Neural progenitor cell (in vitro differentiated cells): ENCODE results near the gene SCFD2. TPM values are rescaled to one million over a fixed set of nuclear protein-coding genes. Genes with fewer than 3 reads are reported as not detected.

Source experiments
- DNase-seq: peaks from one replicate; pipeline ENCODE4 v3.0.0-alpha.2; 2016; ENCODE audit warnings: low spot score
- H2AFZ ChIP-seq: fragments of 200-600 bp; sonication (generic); replicated peaks from 2 replicates; pipeline ENCODE4 v1.6.1; 2016; ENCODE audit warnings: antibody characterized with exemption
- H3F3A ChIP-seq: fragments of 200-600 bp; sonication (generic); 2 replicates; pipeline ENCODE4 v1.6.1; 2016; ENCODE audit warnings: antibody characterized with exemption, low read depth
- H3K27ac ChIP-seq: fragments of 200-600 bp; sonication (generic); 2 replicates; pipeline ENCODE4 v1.5.1; 2016; ENCODE audit warnings: mild to moderate bottlenecking
- H3K27me3 ChIP-seq: fragments of 200-600 bp; sonication (generic); 2 replicates; pipeline ENCODE4 v1.6.1; 2016; ENCODE audit warnings: mild to moderate bottlenecking, moderate library complexity
- H3K36me3 ChIP-seq: fragments of 200-600 bp; sonication (generic); 2 replicates; pipeline ENCODE4 v1.5.1; 2016
- H3K4me1 ChIP-seq: fragments of 200-600 bp; sonication (generic); 2 replicates; pipeline ENCODE4 v1.6.1; 2016; ENCODE audit warnings: mixed run types
- H3K4me2 ChIP-seq: fragments of 200-600 bp; sonication (generic); 2 replicates; pipeline ENCODE4 v1.6.1; 2016
- H3K4me3 ChIP-seq: fragments of 200-600 bp; sonication (generic); 2 replicates; pipeline ENCODE4 v1.5.1; 2016
- H3K79me2 ChIP-seq: fragments of 200-600 bp; sonication (generic); 2 replicates; pipeline ENCODE4 v1.6.1; 2016; ENCODE audit warnings: low read depth
- H3K9ac ChIP-seq: fragments of 200-600 bp; sonication (generic); 2 replicates; pipeline ENCODE4 v1.6.1; 2016
- H3K9me3 ChIP-seq: fragments of 200-600 bp; sonication (generic); 2 replicates; pipeline ENCODE4 v1.5.1; 2016; ENCODE audit warnings: low read depth
- H4K20me1 ChIP-seq: fragments of 200-600 bp; sonication (generic); 2 replicates; pipeline ENCODE4 v1.6.1; 2016; ENCODE audit warnings: low read depth
- H3K27ac Mint-ChIP-seq: 3 replicates; pipeline ENCODE4 v1.8.0; 2021; ENCODE audit warnings: mixed read lengths
- H3K27me3 Mint-ChIP-seq: 2 replicates; pipeline ENCODE4 v1.8.0; 2022; ENCODE audit warnings: low read depth, mild to moderate bottlenecking, inconsistent platforms, moderate library complexity, mixed read lengths; ENCODE audit not compliant: insufficient read depth
- H3K36me3 Mint-ChIP-seq: 3 replicates; pipeline ENCODE4 v1.8.0; 2021; ENCODE audit warnings: mixed read lengths
- H3K4me1 Mint-ChIP-seq: 3 replicates; pipeline ENCODE4 v1.8.0; 2021; ENCODE audit warnings: mixed read lengths
- H3K4me3 Mint-ChIP-seq: 3 replicates; pipeline ENCODE4 v1.8.0; 2021; ENCODE audit warnings: mild to moderate bottlenecking, moderate library complexity, mixed read lengths
- H3K9me3 Mint-ChIP-seq: 3 replicates; pipeline ENCODE4 v1.8.0; 2020; ENCODE audit warnings: mixed read lengths
- EZH2 ChIP-seq: fragments of 200-600 bp; sonication (generic); IDR thresholded peaks from 2 replicates; pipeline ENCODE4 v1.6.1; 2017; ENCODE audit warnings: antibody characterized with exemption, mild to moderate bottlenecking, moderate library complexity
- EZH2phosphoT487 ChIP-seq: fragments of 200-600 bp; sonication (generic); IDR thresholded peaks from 2 replicates; pipeline ENCODE4 v1.6.1; 2017; ENCODE audit warnings: antibody characterized with exemption
- total RNA-seq: library from RNA; depleted of rRNA; stranded (reverse); fragments of >200 nt; gene quantifications from 2 replicates; pipeline ENCODE4 v1.2.3, GENCODE V29; 2015; ENCODE audit warnings: low replicate concordance
- TF ChIP-seq, protein P1 (sequence below): fragments of 200-600 bp; sonication (generic); IDR thresholded peaks from 2 replicates; pipeline ENCODE4 v1.5.1; 2017; ENCODE audit warnings: antibody characterized with exemption, mild to moderate bottlenecking

Gene SCFD2
- total RNA-seq, 1 donor from 2014 or later: 4.8 TPM

DNA sequence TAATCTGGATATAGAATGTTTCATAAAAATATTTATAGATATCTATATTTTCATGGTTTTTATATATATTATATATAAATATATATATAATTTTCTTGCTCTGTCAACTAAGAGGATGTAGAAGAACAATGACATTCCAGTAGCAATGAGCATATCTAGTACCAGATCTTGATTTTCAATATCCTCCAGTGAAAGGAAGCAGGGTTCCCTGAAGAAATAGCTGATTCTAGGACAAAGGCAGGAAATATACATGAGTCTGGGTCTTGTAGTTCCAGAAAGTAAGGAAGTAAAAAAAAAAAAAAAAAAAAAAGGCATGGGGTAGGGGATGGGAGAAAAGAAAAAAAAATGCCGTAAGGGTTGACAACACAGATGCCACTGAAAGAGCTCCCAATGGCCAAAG, 262.4 kb downstream of the SCFD2 start:
- Mint-ChIP-seq H3K27ac (no peak overlapping the region), H3K36me3 (no peaks in the 10 kb centered on the region), H3K9me3 (peaks cover 3% of the 10 kb centered on the region), H3K4me3 (no peak overlapping the region), H3K4me1 (no peaks in the 10 kb centered on the region), H3K27me3 (peaks cover under 1% of the 10 kb centered on the region)
- no peak overlapping the region for H3K4me2 ChIP-seq
- no peak for DNase-seq
- H3K4me1 ChIP-seq: no peaks in the 10 kb centered on the region
- no peaks in the 10 kb centered on the region for H3K27me3 ChIP-seq
- no peak overlapping the region for H3K9ac ChIP-seq
- H3F3A ChIP-seq: no peaks in the 10 kb centered on the region
- no peak for TF ChIP-seq EZH2phosphoT487
- TF ChIP-seq, protein P1, sequence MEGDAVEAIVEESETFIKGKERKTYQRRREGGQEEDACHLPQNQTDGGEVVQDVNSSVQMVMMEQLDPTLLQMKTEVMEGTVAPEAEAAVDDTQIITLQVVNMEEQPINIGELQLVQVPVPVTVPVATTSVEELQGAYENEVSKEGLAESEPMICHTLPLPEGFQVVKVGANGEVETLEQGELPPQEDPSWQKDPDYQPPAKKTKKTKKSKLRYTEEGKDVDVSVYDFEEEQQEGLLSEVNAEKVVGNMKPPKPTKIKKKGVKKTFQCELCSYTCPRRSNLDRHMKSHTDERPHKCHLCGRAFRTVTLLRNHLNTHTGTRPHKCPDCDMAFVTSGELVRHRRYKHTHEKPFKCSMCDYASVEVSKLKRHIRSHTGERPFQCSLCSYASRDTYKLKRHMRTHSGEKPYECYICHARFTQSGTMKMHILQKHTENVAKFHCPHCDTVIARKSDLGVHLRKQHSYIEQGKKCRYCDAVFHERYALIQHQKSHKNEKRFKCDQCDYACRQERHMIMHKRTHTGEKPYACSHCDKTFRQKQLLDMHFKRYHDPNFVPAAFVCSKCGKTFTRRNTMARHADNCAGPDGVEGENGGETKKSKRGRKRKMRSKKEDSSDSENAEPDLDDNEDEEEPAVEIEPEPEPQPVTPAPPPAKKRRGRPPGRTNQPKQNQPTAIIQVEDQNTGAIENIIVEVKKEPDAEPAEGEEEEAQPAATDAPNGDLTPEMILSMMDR: no peak
- TF ChIP-seq EZH2: no peak
- no peaks in the 10 kb centered on the region for H4K20me1 ChIP-seq
- H3K9me3 ChIP-seq: no peaks in the 10 kb centered on the region
- H3K27ac ChIP-seq: no peak overlapping the region
- H2AFZ ChIP-seq: no peak overlapping the region
- H3K4me3 ChIP-seq: no peak overlapping the region
- H3K79me2 ChIP-seq: no peaks in the 10 kb centered on the region
- no peaks in the 10 kb centered on the region for H3K36me3 ChIP-seq

DNA sequence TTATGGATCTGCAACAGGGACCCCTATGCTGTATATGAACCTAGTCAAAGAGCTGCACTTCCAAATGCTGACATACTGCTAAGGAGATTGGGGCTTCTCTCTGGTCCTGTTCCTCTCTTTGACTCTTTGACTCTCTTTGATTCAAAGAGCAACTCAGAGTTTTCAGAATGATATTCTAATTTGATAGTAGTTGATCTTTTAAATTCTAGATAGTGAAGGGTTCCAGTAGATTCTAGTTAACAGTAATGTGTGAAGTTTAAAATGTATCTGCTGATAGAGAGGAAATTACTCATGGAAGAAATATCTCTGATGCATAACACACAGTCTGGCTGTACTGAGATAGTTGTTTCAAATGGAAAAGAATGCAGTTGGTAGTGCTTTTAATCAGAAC, 264.7 kb downstream of the SCFD2 start:
- DNase-seq: no peak
- Mint-ChIP-seq H3K27ac (no peak overlapping the region), H3K4me3 (no peak overlapping the region), H3K4me1 (no peaks in the 10 kb centered on the region), H3K27me3 (no peaks in the 10 kb centered on the region), H3K9me3 (peaks cover 3% of the 10 kb centered on the region), H3K36me3 (no peaks in the 10 kb centered on the region)
- no peaks in the 10 kb centered on the region for H4K20me1 ChIP-seq
- H3K4me1 ChIP-seq: no peaks in the 10 kb centered on the region
- no peaks in the 10 kb centered on the region for H3K27me3 ChIP-seq
- no peaks in the 10 kb centered on the region for H3K9me3 ChIP-seq
- no peaks in the 10 kb centered on the region for H3K79me2 ChIP-seq
- TF ChIP-seq, protein P1: no peak
- TF ChIP-seq EZH2: no peak
- TF ChIP-seq EZH2phosphoT487: no peak
- no peak overlapping the region for H3K9ac ChIP-seq
- H3K4me3 ChIP-seq: no peak overlapping the region
- H3F3A ChIP-seq: no peaks in the 10 kb centered on the region
- H3K36me3 ChIP-seq: no peaks in the 10 kb centered on the region
- no peak overlapping the region for H3K4me2 ChIP-seq
- no peak overlapping the region for H3K27ac ChIP-seq
- H2AFZ ChIP-seq: no peak overlapping the region

DNA sequence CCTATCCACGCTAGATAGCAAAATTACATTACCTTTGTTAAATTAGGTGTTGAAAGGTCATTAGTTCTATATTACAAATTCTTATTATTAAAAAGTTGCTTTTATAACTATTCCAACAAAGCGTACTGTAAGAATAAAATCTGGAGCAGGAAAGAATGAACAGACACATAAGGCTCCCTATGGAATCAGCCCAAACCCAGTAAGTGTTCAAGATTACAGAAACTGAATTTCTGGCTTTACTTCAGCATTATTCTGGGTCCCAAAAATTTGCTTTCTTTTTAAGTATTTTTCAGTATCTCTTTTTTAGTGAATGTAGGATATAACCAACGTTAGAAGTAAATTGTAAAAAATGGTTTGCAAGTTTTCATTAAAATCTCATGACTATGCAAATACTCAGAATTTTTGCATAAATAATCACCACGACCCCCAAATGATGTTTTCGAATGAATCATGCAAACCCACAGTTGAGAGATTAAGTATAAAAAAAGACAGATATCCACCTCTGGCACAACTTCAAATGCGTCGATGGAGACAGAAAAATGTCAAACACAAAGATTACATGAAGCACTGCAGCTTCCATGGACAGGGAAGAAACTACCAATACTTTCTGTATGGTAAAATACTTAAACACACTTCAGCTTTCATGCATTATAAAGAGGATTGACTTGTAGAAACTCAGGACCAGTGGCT, 265.2 kb downstream of the SCFD2 start:
- Mint-ChIP-seq H3K36me3 (no peaks in the 10 kb centered on the region), H3K27ac (no peak overlapping the region), H3K9me3 (peaks cover 3% of the 10 kb centered on the region), H3K4me3 (no peak overlapping the region), H3K27me3 (no peaks in the 10 kb centered on the region), H3K4me1 (no peaks in the 10 kb centered on the region)
- Histone ChIP-seq H3F3A (no peaks in the 10 kb centered on the region), H3K36me3 (no peaks in the 10 kb centered on the region), H3K27me3 (no peaks in the 10 kb centered on the region), H2AFZ (no peak overlapping the region), H4K20me1 (no peaks in the 10 kb centered on the region), H3K79me2 (no peaks in the 10 kb centered on the region), H3K4me2 (no peak overlapping the region), H3K27ac (no peak overlapping the region), H3K4me3 (no peak overlapping the region), H3K4me1 (no peaks in the 10 kb centered on the region), H3K9ac (no peak overlapping the region), H3K9me3 (no peaks in the 10 kb centered on the region)
- TF ChIP-seq EZH2 (no peak), EZH2phosphoT487 (no peak)
- TF ChIP-seq, protein P1: no peak
- DNase-seq: no peak
